C4-2B (cell line): Measurements from ENCODE around the gene PARP3.

ENCODE experiments used
- CTCF ChIP-seq: fragments of 450-650 bp; conservative IDR thresholded peaks from 2 replicates; pipeline ENCODE4 v1.5.1; 2017; ENCODE audit warnings: mild to moderate bottlenecking
- ZFX ChIP-seq: fragments of 450-650 bp; IDR thresholded peaks from 2 replicates; pipeline ENCODE4 v1.6.1; 2017

DNA sequence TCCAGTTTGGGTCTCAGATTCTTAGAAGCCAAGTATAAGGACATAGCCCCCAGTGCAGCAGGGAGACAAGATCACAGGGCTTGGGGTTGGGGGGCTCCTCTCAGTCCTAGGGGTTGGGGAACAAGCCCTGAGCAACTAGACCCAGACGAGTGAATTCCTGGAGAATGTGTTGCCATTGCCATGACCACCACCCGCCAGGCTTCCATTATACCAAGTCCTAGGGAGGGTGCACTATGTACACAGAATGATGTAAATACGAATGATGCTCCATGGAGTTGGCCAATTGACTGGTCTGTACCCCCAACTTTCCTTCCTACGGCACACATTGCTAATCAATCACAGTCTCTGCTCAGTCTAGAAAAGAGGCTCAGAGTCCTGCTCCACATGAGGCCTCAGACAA, 47.8 kb upstream of the PARP3 start:
- TF ChIP-seq CTCF (no peak), ZFX (no peak)
